GM18868 (cell line): ENCODE data around the gene KDR.

Source experiments
- ATAC-seq: cut with Tn5 transposase; IDR thresholded peaks from one replicate; pipeline ENCODE4 v1.9.1; 2021; ENCODE audit warnings: mild to moderate bottlenecking, moderate library complexity; ENCODE audit not compliant: unreplicated experiment

The KDR gene

GRCh38 chr4:55124322-55125076 is 896 bp downstream of the KDR start:
- no peak for ATAC-seq

GRCh38 chr4:55123791-55124190 is 1.6 kb downstream of the KDR start:
- ATAC-seq, result no peak

GRCh38 chr4:55122235-55122634 is 3.2 kb downstream of the KDR start:
- no peak for ATAC-seq

- no peak for ATAC-seq
Observed at GRCh38 chr4:55121246-55121645, 4.1 kb downstream of the KDR start.

GRCh38 chr4:55118397-55118796 is 7.0 kb downstream of the KDR start:
- no peak for ATAC-seq

GRCh38 chr4:55117511-55117910 is 7.9 kb downstream of the KDR start:
- ATAC-seq, result no peak

GRCh38 chr4:55116450-55116849 is 8.9 kb downstream of the KDR start:
- no peak for ATAC-seq

- ATAC-seq, result no peak
Observed at GRCh38 chr4:55111601-55112000, 13.8 kb downstream of the KDR start.

- no peak for ATAC-seq
Observed at GRCh38 chr4:55110131-55110530, 15.3 kb downstream of the KDR start.

GRCh38 chr4:55107054-55107453 is 18.3 kb downstream of the KDR start:
- ATAC-seq, result no peak

- ATAC-seq, result no peak
Observed at GRCh38 chr4:55103224-55103623, 22.2 kb downstream of the KDR start.

GRCh38 chr4:55099816-55100215 is 25.6 kb downstream of the KDR start:
- no peak for ATAC-seq

- ATAC-seq, result no peak
Observed at GRCh38 chr4:55098456-55099204, 26.8 kb downstream of the KDR start.

- no peak for ATAC-seq
Observed at GRCh38 chr4:55096619-55097018, 28.8 kb downstream of the KDR start.

- ATAC-seq, result no peak
Observed at GRCh38 chr4:55096045-55096444, 29.4 kb downstream of the KDR start.

GRCh38 chr4:55092504-55092903 is 32.9 kb downstream of the KDR start:
- ATAC-seq, result no peak

- ATAC-seq, result no peak
Observed at GRCh38 chr4:55089916-55090315, 35.5 kb downstream of the KDR start.

GRCh38 chr4:55087913-55088260 is 37.5 kb downstream of the KDR start:
- ATAC-seq, result no peak

- ATAC-seq, result no peak
Observed at GRCh38 chr4:55087009-55087912, 38.1 kb downstream of the KDR start.

GRCh38 chr4:55086578-55086977 is 38.8 kb downstream of the KDR start:
- ATAC-seq, result no peak

GRCh38 chr4:55083735-55084134 is 41.7 kb downstream of the KDR start:
- no peak for ATAC-seq

GRCh38 chr4:55082756-55083155 is 42.6 kb downstream of the KDR start:
- ATAC-seq, result no peak
